Stimulated activated CD8-positive, alpha-beta memory T cell treated with anti-CD3 and anti-CD28 coated beads, Interleukin-12 subunit alpha, Interleukin-12 subunit beta, amount 100 ng/mL, for 4 hours (primary cell): ENCODE results near the gene STAT5B.
A peak's percentile ranks its signal among the peaks of the same experiment; 100 is the strongest.
"Not testable (repeated sequence)": the region's sequence is repeated elsewhere in the genome, so short reads cannot be mapped to it uniquely, and the experiment has no call there.

Experiments
- DNase-seq: peaks from one replicate; pipeline ENCODE4 v3.0.0-alpha.2; 2020; ENCODE audit warnings: low read depth

STAT5B gene

GRCh38 chr17:42276359-42276608 is at the start of gene STAT5B:
Gene STAT5B (minus strand): TSS chr17:42276391. CDS start chr17:42232127, 44,264 bp downstream.
- peak; percentile 59 for DNase-seq

GRCh38 chr17:42325026-42325425 is 48.8 kb upstream of the STAT5B start:
- no peak for DNase-seq

DNA sequence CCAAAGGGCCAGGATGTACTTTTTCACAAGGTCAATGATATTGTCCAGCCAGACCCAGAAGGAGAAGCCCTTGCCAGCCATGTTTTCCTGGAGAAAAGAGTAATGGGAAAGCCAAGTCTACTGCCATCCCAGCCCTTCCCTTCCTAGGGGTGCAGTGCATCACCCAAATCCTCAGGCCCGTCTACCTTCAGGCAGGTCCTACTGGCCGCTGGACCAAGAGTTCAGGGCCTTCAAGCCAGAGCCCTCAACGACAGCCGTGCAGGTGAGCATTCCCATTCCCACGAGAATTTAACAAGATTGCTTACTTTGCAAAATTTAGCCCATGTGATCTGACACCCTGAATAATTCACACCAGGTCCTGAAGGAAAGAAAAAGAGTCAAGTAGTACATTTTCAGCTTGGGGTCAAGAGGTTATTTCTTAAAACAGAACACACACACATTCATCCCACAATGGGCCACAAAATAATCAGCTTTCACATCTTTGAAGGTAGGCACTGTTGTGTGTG is 47.1 kb upstream of the STAT5B start:
- DNase-seq: no peak

DNA sequence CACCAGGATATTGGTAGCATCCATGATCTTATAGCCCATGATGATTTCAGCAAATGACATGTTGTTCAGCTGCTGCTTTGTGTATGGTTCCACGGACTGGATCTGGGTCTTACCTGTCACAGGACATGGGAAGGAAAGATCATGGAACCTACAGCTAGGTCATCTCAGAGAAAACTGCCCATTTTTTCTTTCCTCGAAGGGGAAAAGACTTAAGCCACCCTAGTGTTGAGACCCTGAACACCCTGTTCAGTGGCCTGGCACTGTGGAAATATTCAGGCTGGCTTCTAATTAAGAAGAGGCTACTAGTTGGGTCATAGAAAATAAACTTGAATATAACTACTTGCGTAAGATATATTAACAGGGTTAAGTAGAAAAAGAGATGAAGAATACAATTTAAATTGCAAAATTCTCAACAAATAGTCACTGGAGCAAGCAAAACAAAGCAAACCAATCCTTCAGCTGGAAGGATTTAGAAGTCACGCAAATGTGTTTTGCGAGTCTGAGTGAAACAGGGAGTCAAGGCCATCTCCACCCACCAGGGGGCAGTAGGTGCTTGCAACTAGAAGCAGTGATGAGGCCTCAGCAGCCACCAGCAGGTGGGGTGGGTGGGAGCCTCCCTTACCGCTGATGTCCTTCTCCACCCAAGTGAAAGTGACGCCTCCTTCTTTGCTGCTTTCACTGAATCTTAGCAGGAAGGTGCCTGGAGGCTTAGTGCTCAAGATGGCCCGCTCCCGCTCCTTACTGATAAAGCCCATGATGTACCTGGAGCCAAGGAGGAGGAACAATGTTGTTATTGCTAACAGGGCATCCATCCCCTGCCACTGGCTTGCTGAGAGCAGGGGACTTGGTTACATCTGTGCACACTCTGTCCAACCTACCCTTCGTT is 46.4 kb upstream of the STAT5B start:
- peak; percentile 83 for DNase-seq

DNA sequence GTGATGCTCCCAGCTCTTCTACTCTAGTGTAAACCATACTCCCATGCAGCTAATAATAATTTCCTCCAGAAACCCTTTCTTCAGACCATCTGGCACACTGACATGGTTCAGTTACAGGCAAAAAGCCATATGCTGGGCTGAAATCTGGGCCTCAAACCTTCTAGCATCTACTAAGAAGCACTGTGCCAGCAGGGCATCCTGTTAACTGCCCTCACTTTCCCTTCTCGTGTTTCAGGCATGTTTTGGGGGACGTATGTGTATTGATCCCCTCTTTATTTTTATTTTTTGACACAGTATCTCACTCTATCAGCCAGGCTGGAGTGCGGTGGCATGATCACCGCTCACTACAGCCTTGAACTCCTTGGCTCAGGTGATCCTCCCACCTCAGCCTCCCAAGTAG is 45.4 kb upstream of the STAT5B start:
- no peak for DNase-seq

DNA sequence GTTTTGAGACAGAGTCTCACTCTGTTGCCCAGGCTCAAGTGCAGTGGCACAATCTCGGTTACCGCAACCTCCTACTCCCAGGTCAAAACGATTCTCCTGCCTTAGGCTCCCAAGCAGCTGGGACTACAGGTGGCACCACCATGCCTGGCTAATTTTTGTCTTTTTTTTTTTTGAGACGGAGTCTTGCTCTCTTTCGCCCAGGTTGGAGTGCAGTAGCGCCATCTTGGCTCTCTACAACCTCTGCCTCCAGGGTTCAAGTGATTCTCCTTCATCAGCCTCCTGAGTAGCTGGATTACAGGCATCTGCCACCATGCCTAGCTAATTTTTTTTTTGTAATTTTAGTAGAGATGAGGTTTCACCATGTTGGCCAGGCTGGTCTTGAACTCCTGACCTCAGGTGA is 41.8 kb upstream of the STAT5B start:
- DNase-seq: not testable (repeated sequence)

GRCh38 chr17:42317266-42317845 is 41.2 kb upstream of the STAT5B start:
- no peak for DNase-seq

- DNase-seq: no peak
Observed at GRCh38 chr17:42316755-42317154, 40.6 kb upstream of the STAT5B start.

DNA sequence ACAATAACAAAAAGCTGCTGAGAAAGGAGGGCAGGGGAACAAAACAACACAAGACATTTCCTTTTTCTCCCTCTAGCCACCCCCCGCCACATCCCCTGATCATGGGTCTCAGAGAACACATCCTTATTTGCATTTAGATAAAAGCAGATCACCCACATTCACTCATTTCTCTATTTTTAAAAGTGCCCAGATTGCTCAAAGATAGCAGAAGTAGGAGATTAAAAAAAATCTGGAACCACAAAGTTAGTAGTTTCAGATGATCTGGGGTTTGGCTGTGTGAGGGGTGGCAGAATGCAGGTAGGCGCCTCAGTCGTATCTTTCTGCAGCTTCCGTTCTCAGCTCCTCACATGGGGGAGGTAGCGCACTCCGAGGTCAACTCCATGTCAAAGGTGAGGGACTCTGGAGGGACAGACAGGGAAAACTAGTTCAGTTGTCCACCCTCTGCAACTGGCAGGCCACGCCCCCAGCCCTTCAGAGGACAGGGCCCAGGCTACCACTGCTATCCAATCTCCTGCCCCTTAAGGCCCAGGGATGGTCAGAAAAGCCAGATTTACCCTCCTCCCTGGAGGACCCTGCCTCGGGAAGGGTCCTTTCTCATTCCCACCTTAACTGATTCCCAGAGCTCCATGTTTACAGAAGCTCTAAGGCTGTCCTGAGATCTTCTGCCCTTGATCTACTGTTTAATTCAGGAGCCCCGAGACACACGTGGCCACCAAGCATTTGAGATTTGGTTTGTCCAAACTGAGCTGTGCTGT is 39.4 kb upstream of the STAT5B start:
- DNase-seq: no peak

DNA sequence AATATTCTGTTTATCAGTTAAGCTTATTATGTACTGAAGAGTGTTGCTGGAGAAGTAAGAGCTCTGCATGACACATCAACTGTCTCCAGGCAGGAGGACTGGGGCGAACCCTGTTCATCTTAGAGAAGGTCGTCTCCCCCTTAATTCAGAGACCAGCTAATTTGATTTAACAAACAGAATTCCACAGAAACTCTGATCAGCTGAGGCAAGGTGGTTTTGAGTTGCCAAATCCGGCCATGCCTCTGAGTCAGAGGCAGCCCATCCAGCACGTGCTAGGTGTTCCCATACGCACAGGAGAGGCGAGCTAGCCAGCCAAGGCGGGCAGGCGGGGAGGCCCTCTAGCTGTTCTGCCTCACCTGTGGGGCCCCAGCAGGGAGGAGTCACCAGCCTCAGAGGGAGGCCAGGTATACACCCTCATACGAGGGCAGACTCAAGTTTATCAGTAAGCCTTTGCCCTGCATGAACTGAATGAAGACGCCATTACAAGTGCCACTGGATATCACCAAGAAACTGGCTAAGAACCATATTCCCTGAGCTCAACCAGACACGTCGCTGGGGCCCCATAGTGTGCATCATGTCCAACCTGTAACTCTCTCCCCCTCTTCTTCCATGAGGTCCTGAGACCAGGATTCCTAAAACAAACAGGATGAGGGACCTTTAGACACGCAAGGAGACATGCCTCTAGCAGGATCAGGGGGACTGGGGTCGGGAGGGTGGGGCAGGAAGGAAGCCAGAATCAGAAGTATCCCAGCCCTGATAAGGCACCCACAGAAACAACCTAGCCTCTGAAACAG is 37.8 kb upstream of the STAT5B start:
- no peak for DNase-seq

DNA sequence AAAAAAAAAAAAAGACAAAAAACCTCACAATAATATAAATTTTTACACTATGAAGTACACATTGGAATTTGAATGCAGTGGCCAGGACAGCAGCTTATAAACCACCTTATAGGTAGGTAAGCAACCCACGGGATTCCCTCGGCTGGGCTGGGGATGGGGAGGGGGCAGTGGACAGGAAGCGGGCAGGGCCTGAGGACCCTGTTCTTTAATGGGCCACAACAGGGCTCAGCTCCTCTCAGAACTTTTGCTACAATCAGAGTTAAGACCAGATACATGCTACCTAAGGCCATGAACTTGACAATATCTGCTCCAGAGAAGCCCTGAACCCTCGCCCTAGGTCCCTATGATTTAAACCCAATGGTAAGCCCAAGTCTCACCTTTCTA is 37.2 kb upstream of the STAT5B start:
- DNase-seq: no peak

DNA sequence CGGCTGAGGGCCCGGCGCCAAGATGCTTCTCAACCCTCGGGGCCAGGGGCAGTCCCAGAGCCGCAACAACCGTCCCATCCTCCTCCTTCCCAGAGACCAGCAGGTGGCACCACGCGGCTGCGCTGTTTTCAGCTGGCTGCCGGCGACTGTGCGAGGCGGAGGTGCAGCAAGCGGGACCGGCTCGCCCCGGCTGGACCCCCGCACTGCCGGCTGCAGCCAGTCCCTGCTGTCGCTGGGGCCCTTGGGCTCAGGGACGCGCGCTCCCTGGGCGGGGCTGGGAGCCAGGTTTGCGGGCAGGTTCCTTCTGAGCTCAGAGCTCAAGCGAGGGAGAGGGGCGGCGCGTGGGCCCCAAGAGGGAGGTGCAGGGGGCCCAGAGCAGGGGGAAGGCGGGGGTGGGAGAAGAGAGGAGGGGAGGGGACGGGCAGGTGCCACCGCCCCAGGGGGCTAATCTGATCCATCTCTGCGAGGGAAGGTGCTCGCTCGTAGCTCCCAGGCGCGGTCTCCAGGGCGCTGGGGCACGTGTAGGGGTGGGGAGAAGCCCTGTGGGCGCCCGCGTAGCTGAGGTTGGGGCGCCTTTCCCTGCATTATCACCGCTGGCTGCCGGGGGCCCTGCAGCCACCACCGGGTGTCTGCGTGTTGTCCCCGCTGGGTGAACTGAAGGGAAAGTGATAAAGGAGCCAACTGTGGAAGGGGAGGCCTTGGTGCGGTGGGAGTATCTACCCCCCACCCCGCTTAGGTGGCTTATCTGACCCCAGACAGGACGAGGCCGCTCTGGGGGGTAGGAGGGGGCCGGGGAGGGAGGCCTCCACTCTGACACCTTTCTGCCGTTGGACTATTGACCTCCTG is 36.3 kb upstream of the STAT5B start:
- peak; percentile 54 for DNase-seq

DNA sequence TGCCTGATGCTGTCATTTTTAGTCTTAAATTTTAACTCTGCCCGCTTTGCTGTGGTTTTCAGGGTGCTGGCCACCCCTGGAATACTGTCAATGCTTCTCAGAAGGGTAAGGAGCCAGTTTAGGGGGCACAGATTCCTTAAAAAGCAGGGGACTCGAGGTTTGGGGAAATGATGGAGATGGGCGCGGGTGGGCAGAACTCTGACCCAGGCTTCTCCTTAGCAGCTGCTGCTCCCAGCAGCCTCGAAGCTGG is 35.8 kb upstream of the STAT5B start:
- DNase-seq: no peak

DNA sequence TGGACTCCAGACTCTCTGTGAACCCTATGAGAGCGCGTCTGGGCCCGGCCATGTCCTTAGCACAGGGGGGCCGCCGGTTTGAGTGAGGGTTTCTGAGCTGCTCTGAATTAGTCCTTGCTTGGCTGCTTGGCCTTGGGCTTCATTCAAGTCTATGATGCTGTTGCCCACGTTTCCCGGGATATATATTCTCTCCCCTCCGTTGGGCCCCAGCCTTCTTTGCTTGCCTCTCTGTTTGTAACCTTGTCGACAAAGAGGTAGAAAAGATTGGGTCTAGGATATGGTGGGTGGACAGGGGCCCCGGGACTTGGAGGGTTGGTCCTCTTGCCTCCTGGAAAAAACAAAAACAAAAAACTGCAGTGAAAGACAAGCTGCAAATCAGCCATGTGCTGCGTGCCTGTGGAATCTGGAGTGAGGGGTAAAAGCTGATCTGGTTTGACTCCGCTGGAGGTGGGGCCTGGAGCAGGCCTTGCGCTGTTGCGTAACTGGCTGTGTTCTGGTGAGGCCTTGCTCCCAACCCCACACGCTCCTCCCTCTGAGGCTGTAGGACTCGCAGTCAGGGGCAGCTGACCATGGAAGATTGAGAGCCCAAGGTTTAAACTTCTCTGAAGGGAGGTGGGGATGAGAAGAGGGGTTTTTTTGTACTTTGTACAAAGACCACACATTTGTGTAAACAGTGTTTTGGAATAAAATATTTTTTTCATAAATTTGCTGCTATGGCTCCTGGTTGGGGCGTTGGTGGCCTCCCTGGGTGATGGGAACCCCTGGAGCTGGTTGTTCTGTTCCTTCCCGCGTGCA is 35.2 kb upstream of the STAT5B start:
- DNase-seq: no peak

- no peak for DNase-seq
Observed at GRCh38 chr17:42310787-42311215, 34.6 kb upstream of the STAT5B start.

- DNase-seq: no peak
Observed at GRCh38 chr17:42309986-42310786, 34.0 kb upstream of the STAT5B start.

DNA sequence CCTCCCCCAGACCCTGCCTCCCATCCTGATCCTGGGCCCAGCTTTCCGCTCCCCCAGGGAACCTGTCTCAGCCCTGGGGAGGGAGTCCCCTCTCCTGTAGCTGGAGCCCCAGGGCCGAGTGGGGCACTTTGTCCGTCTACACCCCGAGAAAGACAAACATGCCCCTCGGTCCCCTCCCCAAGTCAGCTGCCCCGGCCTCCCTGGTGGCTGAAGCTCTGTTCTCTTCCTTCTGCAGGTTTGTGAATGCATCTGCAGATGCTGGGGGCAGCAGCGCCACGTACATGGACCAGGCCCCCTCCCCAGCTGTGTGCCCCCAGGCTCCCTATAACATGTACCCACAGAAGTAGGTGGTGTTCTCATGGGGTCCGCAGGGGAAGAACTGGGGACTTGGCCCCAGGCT is 33.0 kb upstream of the STAT5B start:
- no peak for DNase-seq

DNA sequence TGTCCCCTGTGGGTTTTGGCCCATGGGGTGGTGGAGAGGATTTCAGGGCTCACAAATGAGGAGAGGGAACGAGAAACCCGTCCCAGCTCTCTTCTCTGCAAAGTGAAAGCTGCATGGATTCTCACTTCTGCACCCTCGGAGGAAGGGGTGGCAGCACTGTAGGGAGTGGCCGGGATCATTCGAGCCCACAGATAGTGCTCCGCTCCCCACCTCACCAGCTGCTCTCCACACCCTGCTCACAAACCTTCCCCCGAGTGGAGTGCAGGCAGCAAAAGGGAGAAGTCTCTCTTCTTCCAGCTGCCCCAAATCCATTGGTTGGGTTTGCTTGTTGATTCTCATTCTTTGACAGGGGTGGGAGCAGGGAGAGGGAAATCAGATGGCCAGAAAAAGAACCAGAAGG is 32.3 kb upstream of the STAT5B start:
- no peak for DNase-seq

- no peak for DNase-seq
Observed at GRCh38 chr17:42307362-42307927, 31.3 kb upstream of the STAT5B start.

DNA sequence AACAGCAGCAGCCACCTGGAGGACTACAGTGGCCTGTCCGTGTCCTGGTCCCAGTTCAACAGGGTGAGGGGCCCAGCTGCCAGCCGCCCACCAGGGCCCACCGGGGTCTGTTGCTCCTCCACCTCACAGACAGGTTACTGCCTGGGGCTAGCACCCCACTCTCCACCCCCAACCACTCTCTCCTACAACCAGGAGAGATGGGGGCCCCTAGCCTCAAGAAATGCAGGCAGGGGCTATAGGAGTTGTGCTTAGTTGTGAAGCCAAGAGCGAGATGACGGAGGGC is 30.1 kb upstream of the STAT5B start:
- no peak for DNase-seq
